ENCODE measurements around the gene DDX51.

Gene DDX51

DNA sequence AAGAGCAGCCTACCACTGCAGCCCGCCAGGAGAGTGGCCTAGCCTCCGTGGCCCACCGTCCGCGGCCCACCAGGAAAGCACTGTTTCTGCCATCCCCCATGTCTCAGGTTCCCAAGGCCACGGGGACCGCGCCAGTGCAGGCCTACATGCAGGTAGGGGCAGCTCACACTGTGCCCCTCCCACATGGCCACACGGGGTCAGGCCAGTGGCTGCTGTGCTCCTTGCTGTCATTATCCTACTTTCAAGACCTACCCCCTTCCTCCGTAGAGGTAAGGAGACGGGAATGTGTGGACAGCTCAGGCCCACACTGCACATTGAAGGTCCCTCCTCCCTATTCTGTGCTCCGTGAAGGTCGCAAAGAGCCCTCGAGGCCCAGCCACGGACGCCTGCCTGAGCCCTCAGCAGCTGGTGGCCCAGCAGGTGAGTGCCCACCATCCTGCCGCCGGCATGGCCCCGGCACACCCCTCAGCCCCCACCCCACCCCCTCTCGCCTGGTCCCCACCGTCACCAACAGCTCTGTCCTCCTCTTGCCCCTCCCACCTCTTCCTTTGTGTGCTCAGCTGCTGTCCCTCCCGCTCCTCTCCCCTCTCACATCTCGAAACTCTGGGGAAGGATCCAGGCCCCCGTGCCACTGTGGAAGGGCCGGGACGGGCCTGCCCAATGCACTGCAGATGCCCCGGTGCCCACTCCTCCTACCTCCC, 10.0 kb downstream of the DDX51 start:
- no peak overlapping the region for H4K91ac ChIP-seq (ENCODE audit: low read depth, low read length, poor library complexity)
- peaks cover under 1 to 5% of the 10 kb centered on the region in 2 donors for H3K9me3 ChIP-seq (replicated peaks in 1 of 2; ENCODE audit: control insufficient read depth in 2 of 2, insufficient read depth in 1 of 2, low read depth in 1 of 2, low read length in 2 of 2)
- no peak overlapping the region for H2BK12ac ChIP-seq (ENCODE audit: low read length)
- no peak overlapping the region for H3K18ac ChIP-seq (ENCODE audit: low read length)
- peaks cover 10 to 16% of the 10 kb centered on the region in 2 donors for H3K36me3 ChIP-seq (replicated peaks in 1 of 2; ENCODE audit: control insufficient read depth in 2 of 2, insufficient read depth in 2 of 2, low read length in 2 of 2)
- no peak overlapping the region for H3K14ac ChIP-seq (ENCODE audit: low read length)
- peak overlapping the region in 1 of 2 donors; percentile 11 for H3K4me3 ChIP-seq (ENCODE audit: low read length in 2 of 2)
- no peak overlapping the region for H2BK15ac ChIP-seq (ENCODE audit: low read length)
- H2AK5ac ChIP-seq (ENCODE audit: low read depth, low read length): peak overlapping the region; percentile 78
- no peak overlapping the region for H2BK120ac ChIP-seq (ENCODE audit: low read depth, low read length)
- H3K4ac ChIP-seq (ENCODE audit: low read length): no peak overlapping the region
- DNase-seq (ENCODE audit: low spot score): no peak
- WGBS, 2 donors (ENCODE audit: extremely low coverage in 2 of 2, insufficient read length in 2 of 2, insufficient replicate concordance in 1 of 2): no CpG with 5 or more reads among the region's 27 CpGs
- no peak overlapping the region for H4K8ac ChIP-seq (ENCODE audit: low read depth, low read length)
- H2AFZ ChIP-seq (ENCODE audit: low read length): no peak overlapping the region
- H3K27me3 ChIP-seq (ENCODE audit: control insufficient read depth in 3 of 3, insufficient read depth in 3 of 3, low read depth in 1 of 3, low read length in 3 of 3): no peaks in the 10 kb centered on the region
- peaks cover 2% of the 10 kb centered on the region for H3K79me1 ChIP-seq (ENCODE audit: low read depth, low read length)
- peak overlapping the region; percentile 60 for H2BK5ac ChIP-seq (ENCODE audit: low read length)
- H3K4me1 ChIP-seq (ENCODE audit: control insufficient read depth in 2 of 2, insufficient read depth in 1 of 2, low read depth in 1 of 2, low read length in 2 of 2): no peaks in the 10 kb centered on the region
- H3K23ac ChIP-seq (ENCODE audit: low read depth, low read length, poor library complexity): peak overlapping the region; percentile 34
- H3K9ac ChIP-seq (ENCODE audit: low read depth, low read length, poor library complexity): no peak overlapping the region
- H3K27ac ChIP-seq (replicated peaks; ENCODE audit: low read length): peak overlapping the region; percentile 35
- no peak overlapping the region for H3K4me2 ChIP-seq (ENCODE audit: insufficient read depth, low read length, poor library complexity, severe bottlenecking)

DNA sequence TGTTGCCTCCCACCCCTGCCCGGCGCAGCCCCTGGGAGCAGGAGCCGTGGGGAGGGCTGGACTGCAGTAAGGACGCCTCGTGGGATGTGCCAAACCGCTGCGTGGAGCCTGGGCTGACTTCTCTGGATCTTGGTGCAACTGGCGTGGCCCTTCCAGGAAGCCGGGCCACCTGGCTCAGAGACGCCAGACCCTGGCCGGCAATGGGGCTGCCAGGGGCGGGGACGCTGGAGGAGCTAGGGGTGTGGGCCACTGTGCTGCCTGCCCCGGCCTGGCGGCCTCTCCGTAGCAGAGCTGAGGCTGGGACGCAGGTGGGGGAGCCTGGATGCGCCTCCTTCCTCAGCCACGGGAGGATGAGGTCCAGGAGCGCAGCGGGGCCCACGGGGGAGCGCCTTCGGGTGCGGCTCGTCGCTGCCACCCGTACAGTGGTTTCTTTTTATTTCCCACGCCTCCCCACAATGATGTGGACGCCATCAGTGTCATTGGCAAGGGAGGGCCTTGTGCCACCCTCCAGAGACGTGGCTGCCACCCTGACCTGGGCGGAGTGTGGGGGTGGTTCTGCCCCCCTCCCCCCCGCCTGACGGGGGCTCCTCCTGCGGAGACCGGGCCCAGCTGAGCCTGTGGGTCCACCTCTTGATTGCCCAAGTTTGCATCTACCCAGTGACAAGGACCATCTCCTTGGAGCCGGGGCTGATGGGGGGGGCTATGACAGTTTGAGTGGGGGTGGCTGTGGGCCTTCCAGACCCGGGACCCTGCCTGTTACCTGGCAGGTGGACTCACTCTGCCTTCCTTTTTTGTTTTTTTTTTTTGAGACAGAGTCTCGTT, 11.3 kb downstream of the DDX51 start:
- Histone ChIP-seq H2BK12ac (ENCODE audit: low read length) (peak overlapping the region; percentile 73), H3K79me1 (ENCODE audit: low read depth, low read length) (peaks cover 2% of the 10 kb centered on the region), H3K27me3 (ENCODE audit: control insufficient read depth in 3 of 3, insufficient read depth in 3 of 3, low read depth in 1 of 3, low read length in 3 of 3) (no peaks in the 10 kb centered on the region), H2BK120ac (ENCODE audit: low read depth, low read length) (no peak overlapping the region), H2AK5ac (ENCODE audit: low read depth, low read length) (no peak overlapping the region), H3K23ac (ENCODE audit: low read depth, low read length, poor library complexity) (no peak overlapping the region), H3K4ac (ENCODE audit: low read length) (no peak overlapping the region), H3K4me1 (ENCODE audit: control insufficient read depth in 2 of 2, insufficient read depth in 1 of 2, low read depth in 1 of 2, low read length in 2 of 2) (no peaks in the 10 kb centered on the region), H3K4me2 (ENCODE audit: insufficient read depth, low read length, poor library complexity, severe bottlenecking) (no peak overlapping the region), H3K14ac (ENCODE audit: low read length) (no peak overlapping the region), H2AFZ (ENCODE audit: low read length) (no peak overlapping the region), H2BK15ac (ENCODE audit: low read length) (no peak overlapping the region), H3K4me3 (ENCODE audit: low read length in 2 of 2) (no peak overlapping the region), H3K9me3 (replicated peaks in 1 of 2; ENCODE audit: control insufficient read depth in 2 of 2, insufficient read depth in 1 of 2, low read depth in 1 of 2, low read length in 2 of 2) (peaks cover 8 to 14% of the 10 kb centered on the region in 2 donors), H4K8ac (ENCODE audit: low read depth, low read length) (no peak overlapping the region), H3K27ac (replicated peaks; ENCODE audit: low read length) (no peak overlapping the region), H2BK5ac (ENCODE audit: low read length) (no peak overlapping the region), H3K18ac (ENCODE audit: low read length) (no peak overlapping the region), H4K91ac (ENCODE audit: low read depth, low read length, poor library complexity) (no peak overlapping the region), H3K9ac (ENCODE audit: low read depth, low read length, poor library complexity) (no peak overlapping the region), H3K36me3 (replicated peaks in 1 of 2; ENCODE audit: control insufficient read depth in 2 of 2, insufficient read depth in 2 of 2, low read length in 2 of 2) (peaks cover 7 to 22% of the 10 kb centered on the region in 2 donors)
- DNase-seq (ENCODE audit: low spot score): no peak
- no CpG with 5 or more reads among the region's 39 CpGs for WGBS, 2 donors (ENCODE audit: extremely low coverage in 2 of 2, insufficient read length in 2 of 2, insufficient replicate concordance in 1 of 2)

DNA sequence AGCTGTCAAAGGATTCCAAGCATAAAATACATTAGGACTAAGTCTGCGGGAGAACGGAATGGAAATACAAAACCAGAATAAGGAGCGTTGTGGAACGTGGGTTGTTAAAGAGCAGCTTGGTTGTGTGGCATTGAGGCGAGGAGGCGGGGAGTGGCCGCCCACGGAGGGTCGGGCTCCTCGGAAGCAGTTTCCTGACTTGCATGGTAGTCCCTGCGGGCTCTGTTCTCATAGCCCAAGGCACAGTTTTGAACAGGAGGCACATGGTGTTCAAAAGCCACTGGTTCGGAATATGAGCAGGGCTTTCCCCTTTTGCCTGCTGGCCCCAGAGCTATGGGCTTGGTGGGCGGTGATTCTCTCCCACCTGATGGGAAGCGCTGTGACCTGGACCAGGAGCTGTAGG, 12.2 kb downstream of the DDX51 start:
- no peak overlapping the region for H3K4me2 ChIP-seq (ENCODE audit: insufficient read depth, low read length, poor library complexity, severe bottlenecking)
- no peak overlapping the region for H2AFZ ChIP-seq (ENCODE audit: low read length)
- H3K9me3 ChIP-seq (replicated peaks in 1 of 2; ENCODE audit: control insufficient read depth in 2 of 2, insufficient read depth in 1 of 2, low read depth in 1 of 2, low read length in 2 of 2): peaks cover 13 to 21% of the 10 kb centered on the region in 2 donors
- WGBS, 2 donors (ENCODE audit: extremely low coverage in 2 of 2, insufficient read length in 2 of 2, insufficient replicate concordance in 1 of 2): no CpG with 5 or more reads among the region's 14 CpGs
- no peak for DNase-seq (ENCODE audit: low spot score)
- no peak overlapping the region for H2BK120ac ChIP-seq (ENCODE audit: low read depth, low read length)
- no peak overlapping the region for H2BK5ac ChIP-seq (ENCODE audit: low read length)
- no peak overlapping the region for H2BK15ac ChIP-seq (ENCODE audit: low read length)
- no peak overlapping the region for H3K23ac ChIP-seq (ENCODE audit: low read depth, low read length, poor library complexity)
- no peak overlapping the region for H3K27ac ChIP-seq (replicated peaks; ENCODE audit: low read length)
- no peak overlapping the region for H3K4ac ChIP-seq (ENCODE audit: low read length)
- no peak overlapping the region for H3K4me3 ChIP-seq (ENCODE audit: low read length in 2 of 2)
- H4K91ac ChIP-seq (ENCODE audit: low read depth, low read length, poor library complexity): no peak overlapping the region
- no peak overlapping the region for H3K9ac ChIP-seq (ENCODE audit: low read depth, low read length, poor library complexity)
- peaks cover 13 to 29% of the 10 kb centered on the region in 2 donors for H3K36me3 ChIP-seq (replicated peaks in 1 of 2; ENCODE audit: control insufficient read depth in 2 of 2, insufficient read depth in 2 of 2, low read length in 2 of 2)
- no peaks in the 10 kb centered on the region for H3K27me3 ChIP-seq (ENCODE audit: control insufficient read depth in 3 of 3, insufficient read depth in 3 of 3, low read depth in 1 of 3, low read length in 3 of 3)
- no peaks in the 10 kb centered on the region for H3K4me1 ChIP-seq (ENCODE audit: control insufficient read depth in 2 of 2, insufficient read depth in 1 of 2, low read depth in 1 of 2, low read length in 2 of 2)
- H2BK12ac ChIP-seq (ENCODE audit: low read length): no peak overlapping the region
- no peak overlapping the region for H3K18ac ChIP-seq (ENCODE audit: low read length)
- no peak overlapping the region for H2AK5ac ChIP-seq (ENCODE audit: low read depth, low read length)
- H3K14ac ChIP-seq (ENCODE audit: low read length): no peak overlapping the region
- peaks cover 2% of the 10 kb centered on the region for H3K79me1 ChIP-seq (ENCODE audit: low read depth, low read length)
- H4K8ac ChIP-seq (ENCODE audit: low read depth, low read length): no peak overlapping the region

DNA sequence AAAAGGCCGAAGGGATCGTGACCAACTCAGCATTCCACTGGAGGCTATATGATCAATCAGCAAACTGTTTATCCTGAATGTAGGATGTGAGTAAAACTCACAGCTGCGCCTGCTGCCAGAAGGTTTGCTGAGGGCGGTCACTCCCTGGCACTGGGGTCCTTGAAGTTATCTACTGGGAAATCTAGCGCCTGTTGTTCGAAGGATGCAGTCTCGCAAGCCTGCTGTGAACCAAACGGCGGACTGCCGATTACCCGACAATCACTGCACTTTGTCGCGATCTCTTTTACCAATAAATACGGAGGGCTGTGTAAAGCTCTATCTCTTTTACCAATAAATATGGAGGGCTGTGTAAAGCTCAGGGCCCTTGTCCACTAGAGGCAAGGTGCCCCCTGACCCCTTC, 12.9 kb downstream of the DDX51 start:
- H2AFZ ChIP-seq (ENCODE audit: low read length): no peak overlapping the region
- H3K79me1 ChIP-seq (ENCODE audit: low read depth, low read length): peaks cover 2% of the 10 kb centered on the region
- H4K91ac ChIP-seq (ENCODE audit: low read depth, low read length, poor library complexity): no peak overlapping the region
- no peak overlapping the region for H2BK15ac ChIP-seq (ENCODE audit: low read length)
- H2BK12ac ChIP-seq (ENCODE audit: low read length): no peak overlapping the region
- no peak overlapping the region for H3K27ac ChIP-seq (replicated peaks; ENCODE audit: low read length)
- peaks cover 16 to 27% of the 10 kb centered on the region in 2 donors for H3K9me3 ChIP-seq (replicated peaks in 1 of 2; ENCODE audit: control insufficient read depth in 2 of 2, insufficient read depth in 1 of 2, low read depth in 1 of 2, low read length in 2 of 2)
- H2BK120ac ChIP-seq (ENCODE audit: low read depth, low read length): no peak overlapping the region
- no peak overlapping the region for H2BK5ac ChIP-seq (ENCODE audit: low read length)
- no peak overlapping the region for H4K8ac ChIP-seq (ENCODE audit: low read depth, low read length)
- H3K14ac ChIP-seq (ENCODE audit: low read length): no peak overlapping the region
- H3K36me3 ChIP-seq (replicated peaks in 1 of 2; ENCODE audit: control insufficient read depth in 2 of 2, insufficient read depth in 2 of 2, low read length in 2 of 2): peaks cover 19 to 36% of the 10 kb centered on the region in 2 donors
- no peaks in the 10 kb centered on the region for H3K27me3 ChIP-seq (ENCODE audit: control insufficient read depth in 3 of 3, insufficient read depth in 3 of 3, low read depth in 1 of 3, low read length in 3 of 3)
- H3K18ac ChIP-seq (ENCODE audit: low read length): no peak overlapping the region
- WGBS, 2 donors (ENCODE audit: extremely low coverage in 2 of 2, insufficient read length in 2 of 2, insufficient replicate concordance in 1 of 2): no CpG with 5 or more reads among the region's 14 CpGs
- no peaks in the 10 kb centered on the region for H3K4me1 ChIP-seq (ENCODE audit: control insufficient read depth in 2 of 2, insufficient read depth in 1 of 2, low read depth in 1 of 2, low read length in 2 of 2)
- DNase-seq (ENCODE audit: low spot score): no peak
- H3K9ac ChIP-seq (ENCODE audit: low read depth, low read length, poor library complexity): no peak overlapping the region
- no peak overlapping the region for H2AK5ac ChIP-seq (ENCODE audit: low read depth, low read length)
- no peak overlapping the region for H3K4me3 ChIP-seq (ENCODE audit: low read length in 2 of 2)
- no peak overlapping the region for H3K4ac ChIP-seq (ENCODE audit: low read length)
- no peak overlapping the region for H3K4me2 ChIP-seq (ENCODE audit: insufficient read depth, low read length, poor library complexity, severe bottlenecking)
- no peak overlapping the region for H3K23ac ChIP-seq (ENCODE audit: low read depth, low read length, poor library complexity)
